ENCODE results near the gene SCUBE2. TPM values are rescaled to one million over a fixed set of nuclear protein-coding genes. Genes with fewer than 3 reads are reported as not detected.

SCUBE2 gene
- total RNA-seq, 2 donors from 2014 or later = 6.6 to 40.0 TPM

DNA sequence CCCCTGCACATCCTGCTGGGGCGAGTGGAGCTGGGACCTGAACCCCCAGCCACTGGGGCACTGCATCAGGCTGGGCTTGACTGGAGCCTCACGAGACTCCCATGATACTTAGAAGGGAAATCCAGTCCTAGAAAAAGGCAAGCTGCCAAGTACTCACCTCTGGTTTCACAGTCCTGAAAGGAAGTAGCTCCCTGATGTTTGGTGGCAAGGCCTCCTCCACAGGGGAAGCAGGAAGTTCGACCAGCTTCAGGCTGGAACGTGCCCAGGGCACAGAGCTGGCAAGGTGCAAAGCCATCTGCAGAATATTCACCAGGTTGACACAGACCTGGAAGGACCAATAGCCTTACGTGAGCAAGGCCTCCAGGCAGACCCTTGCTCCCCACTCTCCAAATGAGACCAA lies 60.8 kb downstream of the SCUBE2 start:
- Histone ChIP-seq H3K27ac (no peak overlapping the region), H3K36me3 (replicated peaks in 1 of 2; ENCODE audit: insufficient read depth in 1 of 2, low read depth in 2 of 2) (no peaks in the 10 kb centered on the region), H3K27me3 (no peaks in the 10 kb centered on the region), H3K4me1 (no peaks in the 10 kb centered on the region), H3K9me3 (no peaks in the 10 kb centered on the region), H3K4me3 (no peak overlapping the region)
- intact Hi-C loops (cut with DNase I) = no loop called here
- DNase-seq = no peak
- WGBS, 2 donors = 65 to 75% methylated on average over 2 to 5 of the region's 5 CpGs
- no peak for ATAC-seq
- TF ChIP-seq, protein P1, sequence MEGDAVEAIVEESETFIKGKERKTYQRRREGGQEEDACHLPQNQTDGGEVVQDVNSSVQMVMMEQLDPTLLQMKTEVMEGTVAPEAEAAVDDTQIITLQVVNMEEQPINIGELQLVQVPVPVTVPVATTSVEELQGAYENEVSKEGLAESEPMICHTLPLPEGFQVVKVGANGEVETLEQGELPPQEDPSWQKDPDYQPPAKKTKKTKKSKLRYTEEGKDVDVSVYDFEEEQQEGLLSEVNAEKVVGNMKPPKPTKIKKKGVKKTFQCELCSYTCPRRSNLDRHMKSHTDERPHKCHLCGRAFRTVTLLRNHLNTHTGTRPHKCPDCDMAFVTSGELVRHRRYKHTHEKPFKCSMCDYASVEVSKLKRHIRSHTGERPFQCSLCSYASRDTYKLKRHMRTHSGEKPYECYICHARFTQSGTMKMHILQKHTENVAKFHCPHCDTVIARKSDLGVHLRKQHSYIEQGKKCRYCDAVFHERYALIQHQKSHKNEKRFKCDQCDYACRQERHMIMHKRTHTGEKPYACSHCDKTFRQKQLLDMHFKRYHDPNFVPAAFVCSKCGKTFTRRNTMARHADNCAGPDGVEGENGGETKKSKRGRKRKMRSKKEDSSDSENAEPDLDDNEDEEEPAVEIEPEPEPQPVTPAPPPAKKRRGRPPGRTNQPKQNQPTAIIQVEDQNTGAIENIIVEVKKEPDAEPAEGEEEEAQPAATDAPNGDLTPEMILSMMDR (IDR thresholded peaks at IDR 0.05) = no peak
- no peak for TF ChIP-seq POLR2A (IDR thresholded peaks at IDR 0.05)

DNA sequence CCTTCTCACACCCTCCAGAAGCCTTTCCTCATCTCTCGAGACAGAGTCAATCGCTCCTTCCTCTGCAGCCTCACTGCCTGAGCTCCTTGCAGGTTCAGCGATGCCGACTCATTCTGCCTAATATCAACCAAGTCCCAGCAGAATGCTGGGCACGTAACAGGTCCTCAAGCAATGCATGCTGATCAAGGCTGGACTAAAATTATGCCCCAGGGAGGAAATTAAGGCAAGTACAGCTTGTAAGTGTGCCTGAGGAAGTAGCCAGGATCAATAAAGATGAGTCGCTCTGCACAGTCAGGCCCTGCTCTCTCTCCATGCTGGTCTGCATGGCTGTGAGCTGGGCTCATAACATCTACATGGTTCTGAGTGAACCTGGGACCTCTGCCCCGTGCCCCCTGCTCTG lies 62.0 kb downstream of the SCUBE2 start:
- H3K27me3 ChIP-seq = no peaks in the 10 kb centered on the region
- H3K9me3 ChIP-seq = no peaks in the 10 kb centered on the region
- no peak for DNase-seq
- H3K4me1 ChIP-seq = no peaks in the 10 kb centered on the region
- H3K27ac ChIP-seq = no peak overlapping the region
- TF ChIP-seq, protein P1 (IDR thresholded peaks at IDR 0.05) = no peak
- no peak for TF ChIP-seq POLR2A (IDR thresholded peaks at IDR 0.05)
- H3K36me3 ChIP-seq (replicated peaks in 1 of 2; ENCODE audit: insufficient read depth in 1 of 2, low read depth in 2 of 2) = no peaks in the 10 kb centered on the region
- no peak for ATAC-seq
- intact Hi-C loops (cut with DNase I) = no loop called here
- H3K4me3 ChIP-seq = no peak overlapping the region
- 89 to 99% methylated on average over 7 of the region's 7 CpGs for WGBS, 2 donors

DNA sequence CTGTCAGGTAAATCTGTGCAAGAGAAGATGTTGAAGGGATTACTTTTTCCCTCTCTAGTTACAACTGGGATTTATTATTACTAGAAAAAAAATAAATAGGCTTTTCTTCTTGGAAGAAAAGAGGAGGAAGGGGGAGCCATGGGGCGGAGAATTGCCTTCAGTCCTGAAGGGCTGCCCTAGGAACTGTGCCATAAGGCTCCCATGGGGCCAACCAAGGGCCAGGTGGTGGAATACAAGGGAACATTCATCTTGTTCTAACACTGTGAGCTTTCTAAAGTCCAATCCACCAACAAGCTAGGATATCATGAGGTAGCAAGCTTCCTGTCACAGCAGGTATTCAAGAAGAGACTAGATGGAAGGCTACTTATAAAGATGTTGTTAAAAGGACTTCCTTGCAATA lies 62.8 kb downstream of the SCUBE2 start:
- Histone ChIP-seq H3K36me3 (replicated peaks in 1 of 2; ENCODE audit: insufficient read depth in 1 of 2, low read depth in 2 of 2) (no peaks in the 10 kb centered on the region), H3K9me3 (no peaks in the 10 kb centered on the region), H3K4me3 (no peak overlapping the region), H3K27me3 (no peaks in the 10 kb centered on the region), H3K4me1 (no peaks in the 10 kb centered on the region), H3K27ac (no peak overlapping the region)
- TF ChIP-seq, protein P1 (IDR thresholded peaks at IDR 0.05) = no peak
- TF ChIP-seq POLR2A (IDR thresholded peaks at IDR 0.05) = no peak
- WGBS, 2 donors = 79 to 86% methylated on average over 1 of the region's 1 CpG
- intact Hi-C loops (cut with DNase I) = no loop called here
- ATAC-seq (no peak), DNase-seq (no peak)

DNA sequence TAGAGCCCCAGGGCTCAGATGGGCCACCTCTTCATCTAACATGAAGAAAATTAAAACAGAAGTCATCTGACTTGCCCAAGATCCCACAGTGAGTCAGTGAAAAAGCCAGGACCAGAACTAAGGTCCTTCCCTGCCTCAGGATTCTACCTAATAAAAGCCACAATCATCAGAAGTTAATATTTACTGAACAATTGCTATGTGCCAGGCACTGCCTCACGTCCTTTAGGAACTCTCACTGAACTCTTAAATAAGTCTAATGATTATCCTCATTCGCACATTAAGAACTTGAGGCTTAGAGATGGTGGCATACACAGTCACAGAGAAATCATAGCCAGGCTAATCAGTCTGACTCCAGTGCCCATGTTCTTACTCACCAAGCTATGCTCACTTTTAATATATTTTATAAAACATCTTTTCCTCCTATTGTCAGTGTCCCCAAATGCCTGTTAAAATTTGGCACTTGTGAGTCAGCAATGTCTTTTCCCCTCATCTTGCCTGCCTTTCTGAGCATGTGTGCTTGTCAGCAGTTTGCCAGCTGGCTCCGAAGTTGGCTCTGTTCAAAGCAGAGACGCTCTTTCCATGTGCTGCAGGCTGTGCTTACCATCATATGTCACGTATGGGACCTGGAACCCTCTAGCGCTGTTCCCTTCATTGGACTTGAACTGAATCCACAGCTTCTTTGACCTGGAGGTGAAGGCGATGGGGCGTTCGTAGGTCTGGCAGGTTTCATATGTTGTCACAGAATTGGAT lies 66.1 kb downstream of the SCUBE2 start:
- no peaks in the 10 kb centered on the region for H3K9me3 ChIP-seq
- ATAC-seq (no peak), DNase-seq (no peak)
- no peaks in the 10 kb centered on the region for H3K36me3 ChIP-seq (replicated peaks in 1 of 2; ENCODE audit: insufficient read depth in 1 of 2, low read depth in 2 of 2)
- intact Hi-C loops (cut with DNase I) = no loop called here
- H3K4me3 ChIP-seq = no peak overlapping the region
- no peaks in the 10 kb centered on the region for H3K27me3 ChIP-seq
- no peak overlapping the region for H3K27ac ChIP-seq
- 84 to 86% methylated on average over 9 of the region's 9 CpGs for WGBS, 2 donors
- TF ChIP-seq, protein P1 (IDR thresholded peaks at IDR 0.05) = no peak
- TF ChIP-seq POLR2A (IDR thresholded peaks at IDR 0.05) = no peak
- no peaks in the 10 kb centered on the region for H3K4me1 ChIP-seq

Measured in body of pancreas (tissue), 4 donors.